MG63 (cell line): ENCODE data around the gene SACM1L. TPM values are rescaled to one million over a fixed set of nuclear protein-coding genes. Genes with fewer than 3 reads are reported as not detected.

ENCODE experiments used
- DNase-seq: peaks from one replicate; pipeline ENCODE4 v3.0.0-alpha.2; 2020
- H3K27me3 ChIP-seq: fragments of 250-450 bp; sonication (Bioruptor Pico); 2 replicates; pipeline ENCODE4 v1.5.1; 2020; ENCODE audit warnings: mild to moderate bottlenecking, moderate library complexity
- H3K36me3 ChIP-seq: fragments of 250-450 bp; sonication (Bioruptor Pico); 2 replicates; pipeline ENCODE4 v1.5.1; 2020; ENCODE audit warnings: mild to moderate bottlenecking, moderate library complexity
- H3K4me3 ChIP-seq: fragments of 250-450 bp; sonication (Bioruptor Pico); 2 replicates; pipeline ENCODE4 v1.5.1; 2020; ENCODE audit warnings: mild to moderate bottlenecking, moderate library complexity
- H3K9me3 ChIP-seq: fragments of 250-450 bp; sonication (Bioruptor Pico); 2 replicates; pipeline ENCODE4 v1.5.1; 2020; ENCODE audit warnings: mild to moderate bottlenecking, moderate library complexity
- total RNA-seq: library from RNA; depleted of rRNA; stranded (reverse); fragments of >200 nt; shearing (Covaris generic); gene quantifications from 2 replicates; pipeline ENCODE4 v1.2.3, GENCODE V29; 2014; ENCODE audit warnings: low replicate concordance

SACM1L gene
- total RNA-seq, 1 experiment from 2014 or later = 7.7 TPM

GRCh38 chr3:45659661-45660566, 29.3 kb upstream of the SACM1L start:
- no peaks in the 10 kb centered on the region for H3K27me3 ChIP-seq
- H3K4me3 ChIP-seq = no peak overlapping the region

GRCh38 chr3:45660567-45660901, 28.7 kb upstream of the SACM1L start:
- H3K4me3 ChIP-seq = no peak overlapping the region
- H3K27me3 ChIP-seq = no peaks in the 10 kb centered on the region
- peaks cover 2% of the 10 kb centered on the region for H3K36me3 ChIP-seq
- no peaks in the 10 kb centered on the region for H3K9me3 ChIP-seq
- DNase-seq = no peak

More at GRCh38 chr3:45659661-45660566, 29.3 kb upstream of the SACM1L start:
- peak; percentile 53 for DNase-seq
- Histone ChIP-seq H3K9me3 (no peaks in the 10 kb centered on the region), H3K36me3 (peaks cover 2% of the 10 kb centered on the region)

DNA sequence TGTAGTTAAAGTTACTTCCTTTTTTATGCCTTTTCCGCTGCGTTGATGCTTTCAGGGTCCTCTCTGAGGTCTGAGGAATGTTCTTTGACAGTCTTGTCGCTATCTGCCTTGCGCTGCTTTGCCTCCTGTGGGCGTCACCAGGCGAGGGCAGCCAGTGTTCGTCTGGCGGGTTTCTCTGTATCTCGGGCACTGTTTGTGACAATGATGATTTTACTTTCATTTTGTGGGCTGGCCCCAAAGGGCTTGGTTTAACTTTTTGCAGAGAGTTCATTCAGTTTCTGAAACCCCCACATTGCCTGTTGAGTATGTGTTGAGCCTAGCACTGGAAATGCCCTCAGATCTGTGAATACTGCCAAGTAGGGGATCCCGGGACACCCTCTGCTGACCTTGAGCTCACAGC, 24.6 kb upstream of the SACM1L start:
- Histone ChIP-seq H3K4me3 (no peak overlapping the region), H3K9me3 (no peaks in the 10 kb centered on the region), H3K36me3 (peaks cover 9% of the 10 kb centered on the region), H3K27me3 (no peaks in the 10 kb centered on the region)
- DNase-seq = no peak

GRCh38 chr3:45665101-45665572, 24.1 kb upstream of the SACM1L start:
- Histone ChIP-seq H3K36me3 (peaks cover 10% of the 10 kb centered on the region), H3K4me3 (no peak overlapping the region), H3K27me3 (no peaks in the 10 kb centered on the region), H3K9me3 (no peaks in the 10 kb centered on the region)
- DNase-seq = no peak

DNA sequence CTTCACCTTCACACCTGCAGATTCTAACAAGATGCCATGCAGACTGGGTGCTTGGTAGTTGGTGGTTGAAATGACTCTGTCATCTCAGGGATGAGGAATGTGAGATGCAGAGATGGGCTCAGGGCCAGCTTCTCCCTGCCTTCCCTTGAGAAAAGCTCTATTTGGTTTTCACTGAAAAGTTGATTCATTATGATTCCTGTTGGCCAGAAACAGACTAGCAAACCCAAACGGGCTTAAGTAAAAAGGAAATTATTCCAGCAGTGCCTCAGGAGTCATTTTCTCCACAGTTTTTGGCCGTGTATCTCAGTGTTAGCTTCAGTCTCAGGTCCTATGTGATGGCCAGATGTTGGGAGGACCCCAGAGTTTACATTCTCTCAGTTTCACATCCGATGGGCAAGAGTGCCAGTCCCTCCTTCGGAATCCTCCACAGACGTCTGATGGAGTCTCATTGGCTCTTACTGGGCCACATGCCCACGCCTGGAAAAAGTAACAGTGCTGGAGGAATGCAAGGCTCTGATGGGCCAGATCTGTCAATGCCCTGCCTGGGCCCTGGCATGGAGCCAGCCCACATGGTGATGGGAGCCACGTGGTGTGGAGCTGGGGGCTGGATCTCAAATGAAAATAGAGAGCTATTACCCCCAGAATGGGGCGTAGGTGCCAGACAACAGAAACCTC, 22.3 kb upstream of the SACM1L start:
- no peaks in the 10 kb centered on the region for H3K9me3 ChIP-seq
- peak; percentile 78 for DNase-seq
- H3K27me3 ChIP-seq = no peaks in the 10 kb centered on the region
- H3K36me3 ChIP-seq = peaks cover 10% of the 10 kb centered on the region
- H3K4me3 ChIP-seq = no peak overlapping the region

GRCh38 chr3:45667569-45667934, 21.6 kb upstream of the SACM1L start:
- Histone ChIP-seq H3K9me3 (no peaks in the 10 kb centered on the region), H3K36me3 (peaks cover 10% of the 10 kb centered on the region), H3K4me3 (no peak overlapping the region), H3K27me3 (no peaks in the 10 kb centered on the region)
- no peak for DNase-seq

DNA sequence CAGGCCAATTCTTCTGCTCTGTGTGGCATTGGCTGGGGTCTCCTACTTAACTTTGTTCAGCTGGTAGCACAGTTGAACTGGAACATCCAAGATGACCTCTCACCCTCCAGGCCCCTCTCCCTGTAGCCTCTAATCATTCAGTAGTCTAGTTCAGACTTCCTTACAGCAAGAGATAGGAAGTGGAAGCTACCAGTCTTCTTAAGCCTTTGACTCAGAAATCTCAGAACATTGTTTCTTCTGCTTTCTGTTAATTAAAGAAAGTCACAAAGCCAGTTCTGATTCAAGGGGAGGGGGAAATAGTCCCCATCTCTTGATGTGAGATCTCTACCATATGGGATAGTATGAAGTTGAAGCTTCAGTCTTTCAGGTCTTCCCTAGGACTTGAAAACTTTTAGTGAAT, 18.8 kb upstream of the SACM1L start:
- Histone ChIP-seq H3K9me3 (no peaks in the 10 kb centered on the region), H3K27me3 (no peaks in the 10 kb centered on the region), H3K36me3 (peaks cover 10% of the 10 kb centered on the region), H3K4me3 (no peak overlapping the region)
- DNase-seq = no peak

GRCh38 chr3:45670991-45671390, 18.2 kb upstream of the SACM1L start:
- Histone ChIP-seq H3K9me3 (no peaks in the 10 kb centered on the region), H3K27me3 (no peaks in the 10 kb centered on the region), H3K4me3 (no peak overlapping the region), H3K36me3 (peaks cover 10% of the 10 kb centered on the region)
- no peak for DNase-seq

GRCh38 chr3:45673273-45673672, 15.9 kb upstream of the SACM1L start:
- Histone ChIP-seq H3K36me3 (peaks cover 10% of the 10 kb centered on the region), H3K9me3 (no peaks in the 10 kb centered on the region), H3K27me3 (no peaks in the 10 kb centered on the region), H3K4me3 (no peak overlapping the region)
- DNase-seq = no peak

DNA sequence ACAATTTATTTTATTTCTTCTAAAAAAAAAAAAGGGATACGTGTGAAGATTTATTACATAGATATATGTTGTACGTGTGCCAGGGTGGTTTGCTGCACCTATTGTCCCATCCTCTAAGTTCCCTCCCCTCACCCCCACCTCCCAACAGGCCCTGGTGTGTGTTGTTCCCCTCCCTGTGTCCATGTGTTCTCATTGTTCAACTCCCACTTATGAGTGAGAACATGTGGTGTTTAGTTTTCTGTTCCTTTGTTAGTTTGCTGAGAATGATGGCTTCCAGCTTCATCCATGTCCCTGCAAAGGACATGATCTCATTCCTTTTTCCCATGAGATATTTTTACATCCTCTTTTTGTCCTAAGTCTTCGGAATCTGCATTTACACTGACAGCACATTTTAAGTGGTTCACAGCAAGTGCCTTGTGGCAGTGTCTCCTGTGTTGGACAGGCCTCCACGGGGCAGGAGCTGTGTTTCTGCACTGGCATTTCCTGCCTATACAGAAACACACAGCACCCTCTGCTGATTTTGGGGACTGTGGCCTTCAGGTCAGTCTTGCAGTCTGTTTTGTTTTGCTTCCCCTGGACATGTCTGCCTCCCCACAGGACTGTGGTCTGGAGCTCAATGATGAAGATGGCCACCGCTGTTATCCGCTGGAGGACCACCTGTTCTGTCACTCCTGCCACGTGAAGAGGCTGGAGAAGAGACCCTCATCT, 12.7 kb upstream of the SACM1L start:
- Histone ChIP-seq H3K27me3 (no peaks in the 10 kb centered on the region), H3K4me3 (no peak overlapping the region), H3K36me3 (no peaks in the 10 kb centered on the region; the same call in 1 of the 2 replicates), H3K9me3 (no peaks in the 10 kb centered on the region)
- no peak for DNase-seq

DNA sequence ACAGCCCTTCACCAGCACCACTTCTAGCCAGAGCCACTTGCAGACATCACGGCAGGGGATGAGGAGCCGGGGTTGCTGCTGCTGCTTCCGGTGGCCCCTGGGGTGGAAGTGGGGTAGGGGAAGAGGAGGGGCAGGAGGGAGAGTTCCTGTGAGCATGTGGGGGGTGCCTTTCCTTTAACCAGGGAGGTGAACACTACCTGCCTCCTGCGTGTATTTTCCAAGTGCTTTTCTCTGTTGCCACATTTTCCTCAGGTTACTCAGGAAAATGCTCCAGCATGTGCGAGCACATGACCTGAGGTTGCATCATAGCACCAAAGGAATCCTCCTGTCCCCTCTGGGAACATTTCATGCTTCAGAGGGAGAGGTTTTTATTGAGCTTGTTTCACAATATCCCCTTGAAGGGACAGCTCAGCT, 12.2 kb upstream of the SACM1L start:
- Histone ChIP-seq H3K27me3 (no peaks in the 10 kb centered on the region), H3K36me3 (no peaks in the 10 kb centered on the region; the same call in 1 of the 2 replicates), H3K9me3 (no peaks in the 10 kb centered on the region), H3K4me3 (no peak overlapping the region)
- DNase-seq = no peak

DNA sequence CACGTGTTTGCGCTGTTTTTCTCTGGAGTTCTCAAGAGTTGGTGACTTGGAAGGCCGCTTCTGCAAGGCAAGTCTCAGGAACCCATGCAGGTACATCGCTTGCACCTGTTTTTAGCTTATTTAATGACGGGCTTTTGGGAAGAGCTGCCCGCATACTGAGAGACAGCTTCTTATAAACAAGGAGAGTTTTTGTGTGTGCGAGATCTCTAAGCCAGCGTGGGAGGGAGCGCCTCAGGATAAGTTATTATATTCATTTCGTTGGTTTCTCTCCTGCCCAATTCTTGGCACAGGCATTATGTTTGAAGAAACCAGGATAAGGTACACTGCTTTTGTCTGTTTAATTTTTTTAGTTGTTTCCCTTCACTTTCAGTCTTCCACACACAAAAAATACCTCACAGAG, 11.4 kb upstream of the SACM1L start:
- Histone ChIP-seq H3K36me3 (no peaks in the 10 kb centered on the region; the same call in 1 of the 2 replicates), H3K27me3 (no peaks in the 10 kb centered on the region), H3K9me3 (no peaks in the 10 kb centered on the region), H3K4me3 (no peak overlapping the region)
- DNase-seq = no peak

DNA sequence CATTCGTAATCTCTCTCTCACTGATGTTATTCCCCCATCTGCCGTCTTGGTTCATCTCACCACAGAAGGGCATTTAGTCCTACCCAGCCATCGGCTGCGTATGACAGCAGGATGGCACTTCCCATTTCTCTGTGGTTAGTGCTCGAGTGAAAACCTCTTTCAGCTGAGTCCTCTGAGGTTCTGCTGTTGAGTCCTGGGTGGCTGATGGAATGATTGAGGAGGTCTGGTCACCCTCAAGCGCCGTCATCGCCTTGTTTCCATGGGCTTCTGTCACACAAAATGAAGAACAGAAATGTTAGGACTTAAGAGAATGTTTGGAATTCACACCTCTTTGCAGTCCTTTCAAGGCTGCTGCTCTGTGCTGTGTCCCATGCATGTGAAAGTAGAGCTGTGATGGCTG, 9.4 kb upstream of the SACM1L start:
- H3K9me3 ChIP-seq = no peaks in the 10 kb centered on the region
- DNase-seq = no peak

GRCh38 chr3:45681221-45681620, 8.0 kb upstream of the SACM1L start:
- H3K9me3 ChIP-seq = no peaks in the 10 kb centered on the region
- no peaks in the 10 kb centered on the region for H3K36me3 ChIP-seq
- DNase-seq = no peak
- no peak overlapping the region for H3K4me3 ChIP-seq
- no peaks in the 10 kb centered on the region for H3K27me3 ChIP-seq

More for the DNA sequence above, 9.4 kb upstream of the SACM1L start:
- H3K27me3 ChIP-seq = no peaks in the 10 kb centered on the region
- H3K36me3 ChIP-seq = no peaks in the 10 kb centered on the region
- no peak overlapping the region for H3K4me3 ChIP-seq

GRCh38 chr3:45681846-45682245, 7.3 kb upstream of the SACM1L start:
- Histone ChIP-seq H3K9me3 (no peaks in the 10 kb centered on the region), H3K36me3 (no peaks in the 10 kb centered on the region), H3K4me3 (no peak overlapping the region), H3K27me3 (no peaks in the 10 kb centered on the region)
- no peak for DNase-seq

- no peak overlapping the region for H3K4me3 ChIP-seq
- no peaks in the 10 kb centered on the region for H3K36me3 ChIP-seq
- H3K27me3 ChIP-seq = no peaks in the 10 kb centered on the region
- H3K9me3 ChIP-seq = no peaks in the 10 kb centered on the region
- no peak for DNase-seq
Measured at GRCh38 chr3:45682311-45682710, 6.9 kb upstream of the SACM1L start.

DNA sequence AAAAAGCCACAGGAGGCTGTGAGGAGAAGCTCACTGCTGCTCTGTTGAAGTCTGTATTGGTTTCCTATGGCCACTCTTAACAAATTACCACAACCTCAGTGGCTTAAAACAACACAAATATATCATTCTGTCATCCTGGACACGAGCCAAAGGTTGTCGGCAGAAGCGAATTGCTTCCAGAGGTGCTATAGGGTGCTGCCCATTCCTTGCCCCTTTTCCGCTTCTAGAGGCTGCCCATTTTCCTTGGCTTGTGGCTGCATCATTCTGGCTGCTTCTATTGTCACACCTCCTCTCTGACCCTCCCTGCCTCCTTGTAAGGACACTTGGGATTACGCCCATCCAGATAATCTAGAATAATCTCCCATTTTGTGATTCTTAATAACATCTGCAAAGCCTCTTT, 6.4 kb upstream of the SACM1L start:
- Histone ChIP-seq H3K4me3 (no peak overlapping the region), H3K9me3 (no peaks in the 10 kb centered on the region), H3K27me3 (no peaks in the 10 kb centered on the region), H3K36me3 (no peaks in the 10 kb centered on the region)
- no peak for DNase-seq
